GM21367 (cell line): Measurements from ENCODE around the gene CTNND2.
"Not testable (repeated sequence)": the region's sequence is repeated elsewhere in the genome, so short reads cannot be mapped to it uniquely, and the experiment has no call there.

Source experiments
- ATAC-seq: cut with Tn5 transposase; IDR thresholded peaks from one replicate; pipeline ENCODE4 v1.9.1; 2021; ENCODE audit not compliant: unreplicated experiment

The CTNND2 gene

DNA sequence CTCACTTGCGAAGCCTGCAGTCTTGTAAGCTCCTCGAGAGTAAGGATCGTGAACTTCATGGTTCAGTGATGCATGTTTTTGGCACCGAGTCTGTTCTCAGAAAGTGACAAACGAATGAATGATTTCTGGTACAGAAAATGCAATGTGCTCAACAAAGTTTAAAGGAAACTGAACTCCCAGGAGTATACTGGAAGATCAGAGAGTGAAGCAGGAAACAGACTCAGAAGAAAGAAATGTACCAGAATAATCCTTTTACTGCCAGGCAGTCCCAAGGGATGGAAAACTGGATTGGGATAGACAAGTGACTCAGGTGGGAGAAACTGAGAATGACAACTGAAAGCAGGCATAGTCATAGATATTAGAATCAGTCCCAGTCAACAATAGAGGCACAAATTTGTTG lies 420.6 kb downstream of the CTNND2 start:
- no peak for ATAC-seq

DNA sequence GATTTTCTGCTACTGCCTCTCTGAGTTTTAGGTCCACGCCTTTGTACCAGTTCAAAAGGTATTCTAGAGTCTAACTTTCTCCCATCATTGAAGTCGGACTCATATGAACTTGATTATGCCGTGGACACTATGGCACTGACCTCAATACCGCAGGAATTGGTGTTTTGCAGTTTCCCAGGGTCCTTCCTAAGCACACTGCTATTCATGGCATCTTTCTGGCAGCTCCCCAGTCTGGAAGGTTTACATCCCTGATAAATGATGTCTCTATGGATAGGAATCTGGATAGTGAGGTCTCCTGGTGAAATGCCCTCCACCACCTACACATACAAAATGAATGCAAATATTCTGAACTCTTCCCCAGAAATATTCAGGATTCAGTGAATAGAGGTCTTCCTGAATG lies 422.2 kb downstream of the CTNND2 start:
- no peak for ATAC-seq

DNA sequence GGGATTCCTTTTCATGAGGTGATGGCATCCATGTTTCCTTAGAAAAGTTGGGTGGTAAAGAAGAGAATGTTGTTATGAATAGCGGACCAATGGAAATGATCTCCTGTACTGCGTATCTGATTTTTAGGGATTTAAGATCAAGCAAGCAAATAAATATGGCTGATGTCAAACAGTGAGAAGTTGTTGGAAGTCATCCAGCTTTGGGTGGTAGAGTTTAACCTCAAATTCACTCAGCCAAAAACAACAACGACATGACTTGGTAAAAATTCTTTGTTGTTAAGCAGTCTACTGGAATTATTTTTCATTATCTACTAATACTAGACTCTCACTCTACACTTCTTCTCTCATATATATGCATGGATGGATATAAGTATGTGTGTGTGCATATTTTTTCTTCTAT lies 426.5 kb downstream of the CTNND2 start:
- no peak for ATAC-seq

DNA sequence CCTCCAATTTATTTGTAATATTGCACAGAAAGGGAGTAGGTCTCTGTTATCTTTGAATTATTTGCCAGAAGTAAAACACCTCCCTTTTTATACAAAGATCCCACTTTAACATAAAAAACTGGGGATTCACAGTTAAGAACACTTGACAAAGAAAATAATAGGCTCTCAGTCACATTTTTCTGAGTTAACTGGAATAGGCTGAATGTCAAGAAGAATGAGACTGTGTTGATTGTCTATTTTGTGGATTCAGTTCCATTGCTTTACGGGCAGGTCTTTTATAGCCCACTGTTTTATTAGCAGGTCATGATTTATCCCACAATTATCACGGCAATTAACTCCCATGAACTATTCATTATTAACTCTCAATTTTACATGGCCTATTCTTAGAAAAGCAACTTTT lies 427.4 kb downstream of the CTNND2 start:
- ATAC-seq, result no peak

DNA sequence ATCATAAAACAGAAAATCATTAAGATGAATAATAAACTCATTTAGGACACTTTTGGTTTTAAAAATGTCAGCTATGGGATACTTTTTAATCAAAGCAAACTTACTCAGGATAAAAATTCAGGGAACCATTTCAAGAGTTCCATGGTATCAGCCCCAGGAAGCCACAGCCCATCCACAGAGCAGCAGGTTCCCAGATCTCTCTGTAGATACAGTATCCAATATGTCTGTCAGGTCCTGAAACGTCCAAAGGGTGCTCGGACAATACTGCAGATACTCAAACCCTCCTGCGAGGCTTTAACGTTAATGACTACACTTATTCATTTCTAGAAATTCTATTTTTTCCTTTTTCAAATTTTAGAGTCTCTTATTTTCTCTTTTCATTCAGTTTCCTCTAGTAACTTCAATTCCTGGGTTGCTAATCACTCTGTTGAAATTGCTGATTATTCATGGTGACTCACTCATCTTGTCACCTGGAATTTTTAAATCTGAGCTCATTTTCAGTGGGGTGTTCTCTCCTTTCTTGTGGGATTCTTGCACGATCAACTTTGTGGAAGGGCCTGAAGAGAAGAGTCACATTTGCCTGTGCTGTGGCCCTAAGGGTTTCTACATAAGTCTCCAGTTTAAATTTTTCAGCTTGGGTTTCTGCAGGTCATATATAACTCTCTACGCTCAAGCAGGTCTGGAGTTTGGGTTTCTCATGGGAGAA lies 435.8 kb downstream of the CTNND2 start:
- no peak for ATAC-seq

DNA sequence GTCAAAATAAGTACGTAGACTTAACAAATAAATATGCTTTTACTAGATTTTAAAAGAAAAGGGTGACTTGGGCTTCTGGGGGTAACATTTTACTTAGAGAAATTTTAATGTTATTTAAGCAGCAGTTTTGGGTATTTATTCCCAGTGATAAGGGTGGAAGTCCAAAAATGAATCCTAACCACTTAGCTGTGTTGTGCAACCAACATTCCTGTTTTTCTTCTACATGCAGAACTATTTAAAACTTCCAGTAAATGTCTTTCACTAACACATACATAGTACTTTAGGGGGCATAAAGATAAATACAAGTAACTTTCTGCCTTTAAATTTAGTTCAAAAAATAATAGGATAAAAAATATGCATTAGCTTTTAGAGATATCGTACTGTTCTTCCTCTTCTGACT lies 436.7 kb downstream of the CTNND2 start:
- no peak for ATAC-seq

DNA sequence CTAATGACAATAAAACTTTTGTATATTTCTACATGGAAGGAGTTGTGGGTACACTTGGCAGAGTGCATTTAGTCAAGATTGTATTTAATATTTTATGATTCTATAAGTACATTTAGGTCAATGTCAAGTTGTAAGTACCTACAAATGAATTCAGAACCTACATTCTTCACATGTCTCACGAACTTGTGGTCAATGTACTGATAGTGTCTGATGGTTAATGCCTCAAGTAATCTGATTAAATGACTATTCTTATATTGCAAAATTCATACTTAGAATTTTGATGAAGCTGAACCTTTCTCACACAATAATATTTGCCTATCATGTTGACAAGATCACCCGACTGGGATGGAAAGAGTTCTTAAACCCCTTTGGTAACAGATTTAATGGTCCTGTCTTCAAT lies 444.5 kb downstream of the CTNND2 start:
- ATAC-seq, result no peak

DNA sequence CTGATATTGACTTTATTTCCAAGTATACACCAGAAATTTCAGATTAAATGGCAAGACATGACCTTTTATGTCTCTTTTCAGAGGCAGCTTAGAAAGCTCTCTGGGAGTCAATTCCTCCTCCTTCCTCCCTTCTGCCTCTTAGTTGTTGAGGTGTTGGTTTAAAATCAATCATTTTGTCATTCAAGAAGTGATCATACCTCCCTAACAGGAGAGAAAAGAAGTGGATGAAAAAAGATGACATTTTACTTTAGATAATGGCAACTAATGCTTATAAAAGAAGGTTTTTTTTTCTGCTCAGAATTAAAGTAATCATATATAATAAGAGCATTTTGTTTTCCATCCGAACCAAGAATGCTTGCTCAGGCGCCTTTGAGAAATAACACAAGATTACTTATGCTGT lies 448.7 kb downstream of the CTNND2 start:
- no peak for ATAC-seq

DNA sequence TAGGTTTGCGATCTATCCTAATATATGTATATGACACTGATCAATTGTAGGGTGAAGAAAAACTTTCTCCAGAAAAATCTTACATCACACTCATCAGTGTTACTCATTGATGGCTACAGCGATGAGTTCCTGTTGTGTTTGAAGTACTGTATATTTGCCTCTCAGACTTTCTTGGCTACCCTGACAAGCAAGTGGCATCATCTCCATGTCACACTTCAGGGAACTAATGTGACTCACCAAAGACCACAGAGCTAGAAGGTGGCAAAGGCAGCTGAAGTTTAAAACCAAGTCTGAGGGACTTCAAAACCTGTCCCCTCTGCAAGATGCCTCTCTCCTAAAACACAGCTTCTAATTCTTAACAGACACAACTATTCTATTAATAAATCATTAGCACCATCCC lies 451.4 kb downstream of the CTNND2 start:
- ATAC-seq, result no peak

DNA sequence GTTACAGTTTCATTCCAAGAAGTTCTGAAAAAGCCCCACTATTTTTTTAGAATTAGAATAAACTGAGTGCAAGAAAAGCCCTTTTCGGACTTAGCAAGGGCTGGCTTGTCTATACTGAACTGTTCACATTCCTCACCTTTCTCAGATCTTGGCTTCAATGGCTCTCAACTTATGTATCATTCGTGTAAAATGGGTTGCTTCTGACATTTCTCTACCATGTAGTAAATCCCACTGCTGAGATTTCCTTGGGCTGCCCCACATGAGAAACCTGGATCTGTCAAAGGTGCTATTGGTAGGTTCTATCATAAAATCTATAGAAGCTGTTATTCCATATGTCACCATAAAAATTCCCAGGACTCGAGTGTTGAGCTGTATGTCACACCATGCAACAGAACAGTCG lies 454.3 kb downstream of the CTNND2 start:
- no peak for ATAC-seq

DNA sequence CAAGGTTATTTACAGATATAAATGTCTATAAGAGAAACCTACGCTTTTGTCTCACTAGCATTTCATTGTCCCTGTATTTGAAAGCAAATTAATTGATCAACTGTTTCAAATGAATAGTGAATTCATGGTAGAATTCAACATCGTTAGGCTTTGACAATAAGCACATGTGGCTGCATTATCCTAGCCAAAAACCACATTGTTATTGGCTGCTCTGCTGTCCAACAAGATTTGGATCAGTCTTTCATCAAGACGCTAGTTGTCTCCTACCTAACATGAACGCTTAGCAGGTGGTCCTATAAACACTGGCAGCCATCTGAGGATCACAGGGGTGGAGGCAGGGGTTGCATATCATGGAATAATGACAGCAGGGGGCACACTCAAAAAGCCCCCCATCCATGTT lies 455.0 kb downstream of the CTNND2 start:
- no peak for ATAC-seq

DNA sequence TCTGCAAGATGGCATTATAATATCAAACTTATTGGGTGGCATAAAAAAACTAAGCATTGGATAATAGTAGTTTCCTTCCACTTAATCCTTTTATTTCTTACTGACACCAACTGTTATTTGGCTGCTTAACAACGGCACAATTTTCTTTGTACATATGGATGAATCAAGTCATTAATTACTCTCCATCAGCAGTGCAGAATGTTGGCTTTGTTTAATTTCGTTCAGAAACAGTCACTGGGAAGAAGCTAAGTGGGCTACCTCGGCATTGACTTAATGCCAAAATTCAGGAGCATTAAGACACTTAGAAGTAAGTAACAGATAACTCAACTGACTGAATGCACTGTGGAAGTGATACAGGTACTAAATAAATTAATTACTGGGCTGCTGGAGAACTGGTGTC lies 460.4 kb downstream of the CTNND2 start:
- no peak for ATAC-seq

DNA sequence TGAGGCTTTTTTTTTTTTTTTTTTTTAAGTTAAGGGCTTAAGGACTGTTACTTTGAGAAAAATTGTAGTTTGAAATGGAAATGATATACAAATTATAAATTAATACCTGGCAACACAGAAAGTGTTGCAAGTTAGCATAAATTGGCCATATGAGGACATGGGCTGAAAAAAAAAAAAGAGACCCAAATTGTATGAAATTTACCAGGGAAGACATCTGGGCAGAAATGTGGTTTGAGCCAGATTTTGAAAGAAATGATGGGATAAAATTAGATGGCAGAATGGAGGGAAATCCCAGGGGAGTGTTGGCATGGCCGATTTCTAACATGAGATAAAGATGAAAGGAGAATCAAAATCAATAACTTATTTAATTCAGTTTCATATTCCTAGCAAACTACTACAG lies 472.1 kb downstream of the CTNND2 start:
- ATAC-seq, result no peak

DNA sequence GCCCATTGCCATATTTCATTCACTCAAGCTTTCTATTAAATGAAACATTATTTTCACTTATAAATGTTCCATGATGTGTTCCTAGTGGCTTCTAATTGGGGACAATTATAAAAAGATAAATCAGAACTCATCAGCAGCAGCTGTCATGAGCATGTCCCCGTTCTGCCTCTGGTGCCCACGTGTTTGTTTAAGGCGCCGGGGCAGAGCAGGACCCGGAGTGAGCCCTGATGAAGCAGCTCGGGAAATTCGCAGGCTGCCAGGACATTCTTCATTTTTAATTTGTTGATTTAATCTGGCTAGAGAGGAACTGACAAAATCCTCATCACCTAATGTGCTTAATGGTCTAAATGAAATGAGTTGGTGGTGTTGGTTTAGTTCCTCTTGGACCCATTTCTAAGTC lies 475.0 kb downstream of the CTNND2 start:
- ATAC-seq, result no peak

DNA sequence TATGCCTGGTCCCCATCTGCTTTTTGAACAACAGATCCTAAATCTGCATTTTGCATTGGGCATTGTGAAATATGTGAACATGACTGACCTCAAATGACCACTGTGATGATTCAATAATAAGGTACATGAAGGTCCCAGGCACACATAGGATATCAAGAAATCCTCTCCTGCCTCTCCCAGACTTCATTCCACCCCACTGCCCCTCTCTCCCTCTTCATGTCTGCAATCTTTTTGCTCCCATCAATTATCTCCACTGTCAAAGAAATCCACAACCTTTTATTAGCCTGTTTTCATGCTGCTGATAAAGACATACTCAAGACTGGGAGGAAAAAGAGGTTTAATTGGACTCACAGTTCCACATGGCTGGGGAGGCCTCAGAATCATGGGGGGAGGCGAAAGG lies 476.7 kb downstream of the CTNND2 start:
- no peak for ATAC-seq

DNA sequence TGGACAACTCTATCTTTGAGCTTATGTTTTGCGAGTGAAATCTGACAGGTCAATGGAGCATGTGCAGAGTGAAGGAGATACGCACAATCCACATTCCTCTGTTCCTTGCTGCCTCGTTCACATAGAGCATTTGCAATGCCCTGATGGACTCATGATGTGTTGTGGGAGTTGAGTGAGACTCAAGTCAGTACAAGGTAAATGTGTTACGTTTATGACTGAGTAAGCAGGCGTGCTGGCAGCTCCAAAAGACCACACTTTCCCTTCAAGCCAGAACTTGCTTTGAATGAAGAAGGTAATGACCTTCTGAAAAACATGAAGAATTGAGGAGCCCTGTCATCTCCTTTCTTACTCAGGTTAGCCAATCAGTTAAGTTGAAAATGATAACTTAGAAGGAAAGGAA lies 477.8 kb downstream of the CTNND2 start:
- no peak for ATAC-seq

DNA sequence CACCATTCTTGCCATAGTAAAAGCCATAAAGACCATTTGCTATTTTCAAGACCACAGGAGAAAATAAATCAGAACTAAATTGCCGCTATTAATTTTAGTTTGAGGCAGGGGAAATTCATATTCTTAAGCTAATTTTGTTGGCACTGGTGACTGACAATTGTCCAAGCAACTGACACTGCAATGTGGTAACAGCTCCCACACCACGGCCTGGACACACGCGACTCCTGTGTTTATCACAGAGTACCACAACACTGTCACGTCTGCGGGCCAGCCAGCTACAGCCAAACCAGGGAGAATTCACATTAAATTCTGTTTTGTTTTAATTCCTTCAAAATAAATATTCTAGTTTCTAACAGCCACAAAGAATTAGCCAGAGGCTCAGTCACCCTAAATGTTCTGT lies 481.9 kb downstream of the CTNND2 start:
- ATAC-seq, result no peak

DNA sequence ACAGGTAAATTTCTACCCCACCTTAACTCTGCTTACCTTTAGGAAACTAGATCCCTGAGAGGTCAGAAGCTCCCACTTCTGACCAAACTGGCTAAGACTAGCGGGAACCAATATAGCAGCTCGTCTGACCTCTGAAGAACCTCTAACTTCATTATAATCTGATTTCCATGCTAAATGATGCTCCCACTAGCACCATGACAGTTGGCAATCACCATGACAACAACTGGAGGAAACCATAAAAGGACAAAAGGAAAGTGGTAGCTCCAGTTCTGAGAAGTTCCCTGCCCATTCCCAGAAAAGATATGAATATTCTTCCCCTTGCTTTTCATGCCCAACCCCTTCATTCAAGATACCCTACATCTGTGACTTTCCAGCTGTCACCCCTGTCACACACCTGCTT lies 483.3 kb downstream of the CTNND2 start:
- no peak for ATAC-seq

DNA sequence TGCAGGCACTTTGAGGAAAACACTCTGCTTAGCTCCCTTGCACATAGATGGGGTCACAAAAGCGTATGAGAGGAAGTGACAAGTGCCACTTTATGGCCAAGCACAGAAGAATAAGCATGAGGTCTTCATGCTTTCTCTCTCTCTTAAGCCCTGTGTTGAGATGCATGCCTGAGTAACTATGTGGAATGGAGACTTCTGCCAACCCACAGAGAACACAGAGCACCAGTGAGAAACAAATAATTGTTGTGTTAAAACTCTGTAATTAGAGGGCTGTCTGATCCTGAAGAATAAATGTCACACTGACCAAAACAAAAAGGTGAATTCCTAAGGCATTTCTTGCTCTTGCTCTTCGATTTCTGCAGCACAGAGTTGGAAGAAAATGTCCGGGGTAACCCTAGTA lies 488.5 kb downstream of the CTNND2 start:
- no peak for ATAC-seq

DNA sequence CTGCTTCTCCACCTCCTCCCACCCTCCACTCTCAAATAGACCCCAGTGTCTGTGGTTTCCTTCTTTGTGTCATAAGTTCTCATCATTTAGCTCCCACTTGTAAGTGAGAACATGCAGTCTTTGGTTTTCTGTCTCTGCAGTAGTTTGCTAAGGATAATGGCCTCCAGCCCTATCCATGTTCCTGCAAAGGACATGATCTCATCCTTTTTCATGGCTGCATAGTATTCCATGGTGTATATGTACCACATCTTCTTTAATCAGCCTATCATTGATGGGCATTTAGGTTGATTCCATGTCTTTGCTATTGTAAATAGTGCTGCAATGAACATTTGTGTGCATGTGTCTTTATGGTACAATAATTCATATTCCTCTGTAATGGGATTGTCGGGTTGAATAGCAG lies 489.5 kb downstream of the CTNND2 start:
- not testable (repeated sequence) for ATAC-seq

DNA sequence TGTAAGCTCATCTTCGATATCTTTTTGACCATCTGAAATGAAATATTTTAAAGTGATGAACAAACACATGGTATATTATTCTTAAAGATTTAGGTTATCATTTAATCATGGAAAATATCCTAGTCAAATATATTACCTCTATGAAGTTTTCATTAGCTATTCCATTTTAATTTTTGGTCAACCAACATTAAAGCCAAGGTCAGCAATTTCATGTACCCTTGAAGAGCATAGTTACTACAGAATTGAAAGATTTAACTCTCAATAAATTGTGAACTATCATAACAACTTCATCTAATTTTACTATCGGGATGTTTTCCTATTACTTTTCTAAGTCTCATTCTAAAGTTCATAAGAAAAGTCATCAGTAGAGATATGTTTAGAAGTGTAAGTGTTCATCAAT lies 492.6 kb downstream of the CTNND2 start:
- ATAC-seq, result no peak

DNA sequence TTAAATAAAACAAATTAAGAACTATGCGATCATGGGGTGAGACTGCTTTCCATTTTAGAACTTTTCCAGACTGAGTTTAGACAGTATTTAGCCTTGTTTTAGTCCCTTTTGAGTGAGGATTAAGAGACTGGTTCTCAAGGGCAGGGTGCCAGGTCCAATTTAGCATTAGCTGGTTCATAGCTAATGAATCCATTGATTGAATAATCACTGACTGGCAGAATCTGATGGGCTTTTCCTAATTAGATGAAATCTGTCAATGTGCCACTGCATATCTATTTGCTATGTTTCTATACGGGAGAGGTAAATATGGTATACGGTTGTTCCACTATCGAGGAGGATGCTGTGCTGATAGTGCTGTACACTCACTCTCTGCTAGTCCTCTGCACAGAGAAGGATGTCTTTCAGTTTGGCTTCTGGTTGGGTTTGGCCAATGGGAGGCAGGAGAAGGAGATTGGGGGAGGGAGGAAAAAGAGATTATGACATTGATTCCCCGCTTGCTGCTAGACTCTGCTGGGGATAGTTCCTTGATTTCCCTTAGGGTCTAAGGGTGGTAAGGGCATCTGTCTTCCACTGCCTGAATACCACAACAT lies 496.6 kb downstream of the CTNND2 start:
- no peak for ATAC-seq

DNA sequence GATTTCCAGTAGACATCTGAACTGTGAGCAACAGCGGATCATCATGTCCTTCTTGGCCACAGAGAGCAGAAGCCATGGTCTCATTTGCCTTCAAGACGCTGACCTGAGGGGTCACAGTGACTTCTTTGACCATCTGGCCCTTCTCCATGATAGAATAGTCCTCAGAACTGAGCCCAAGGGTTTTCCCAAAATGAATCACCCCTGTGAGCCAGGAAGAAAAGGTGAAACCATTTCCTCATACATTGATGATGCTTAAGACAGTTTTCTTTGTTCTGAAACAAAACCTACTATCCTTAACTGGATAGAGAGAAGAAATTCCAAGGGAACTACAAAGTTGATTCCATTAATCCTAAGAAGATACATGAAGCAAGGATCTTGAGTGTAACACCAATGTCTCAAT lies 503.9 kb downstream of the CTNND2 start:
- no peak for ATAC-seq
